GM11168 (cell line): ENCODE results near the gene SLCO4A1.

Source experiments
- in situ Hi-C: fragments of 300-500 bp; cut with MboI; formaldehyde crosslinking; loops from one replicate; pipeline ENCODE4 v1.12.0; 2022; ENCODE audit warnings: low sequenced_read_pairs; ENCODE audit not compliant: unreplicated experiment

Gene SLCO4A1

GRCh38 chr20:62650551-62651284 lies 8.4 kb downstream of the SLCO4A1 start:
- in situ Hi-C loops, result no loop called here

- in situ Hi-C loops, result no loop called here
Observed at GRCh38 chr20:62651285-62652021, 9.2 kb downstream of the SLCO4A1 start.

GRCh38 chr20:62652041-62652893 lies 10.0 kb downstream of the SLCO4A1 start:
- in situ Hi-C loops, result no loop called here

- in situ Hi-C loops, result no loop called here
Observed at GRCh38 chr20:62652894-62653305, 10.6 kb downstream of the SLCO4A1 start.

GRCh38 chr20:62653373-62653772 lies 11.1 kb downstream of the SLCO4A1 start:
- in situ Hi-C loops, result no loop called here

- in situ Hi-C loops, result no loop called here
Observed at GRCh38 chr20:62653951-62654685, 11.8 kb downstream of the SLCO4A1 start.

GRCh38 chr20:62655282-62656196 lies 13.2 kb downstream of the SLCO4A1 start:
- in situ Hi-C loops, result no loop called here

- in situ Hi-C loops, result no loop called here
Observed at GRCh38 chr20:62656197-62656918, 14.1 kb downstream of the SLCO4A1 start.

- in situ Hi-C loops, result no loop called here
Observed at GRCh38 chr20:62656919-62657588, 14.8 kb downstream of the SLCO4A1 start.

GRCh38 chr20:62657589-62657942 lies 15.3 kb downstream of the SLCO4A1 start:
- in situ Hi-C loops, result no loop called here

GRCh38 chr20:62657956-62658355 lies 15.7 kb downstream of the SLCO4A1 start:
- in situ Hi-C loops, result no loop called here

GRCh38 chr20:62658593-62659178 lies 16.4 kb downstream of the SLCO4A1 start:
- in situ Hi-C loops, result no loop called here

GRCh38 chr20:62659488-62660239 lies 17.4 kb downstream of the SLCO4A1 start:
- in situ Hi-C loops, result no loop called here

- in situ Hi-C loops, result no loop called here
Observed at GRCh38 chr20:62660240-62660615, 17.9 kb downstream of the SLCO4A1 start.

- in situ Hi-C loops, result no loop called here
Observed at GRCh38 chr20:62660768-62661167, 18.5 kb downstream of the SLCO4A1 start.

- in situ Hi-C loops, result no loop called here
Observed at GRCh38 chr20:62661647-62662046, 19.3 kb downstream of the SLCO4A1 start.

- in situ Hi-C loops, result no loop called here
Observed at GRCh38 chr20:62662422-62662821, 20.1 kb downstream of the SLCO4A1 start.
